WI38 (cell line): ENCODE data around the gene ANAPC7.
"Not testable (repeated sequence)": the region's sequence is repeated elsewhere in the genome, so short reads cannot be mapped to it uniquely, and the experiment has no call there.

Source experiments
- H3K4me3 ChIP-seq: 2 replicates; pipeline ENCODE4 v1.5.1; 2011; ENCODE audit warnings: low read depth, mild to moderate bottlenecking, control low read depth, low read length
- TF ChIP-seq, protein P1 (sequence below): IDR thresholded peaks from 2 replicates; pipeline ENCODE4 v1.5.1; 2012; ENCODE audit warnings: low read depth, mild to moderate bottlenecking, control low read depth, low read length

Gene ANAPC7

DNA sequence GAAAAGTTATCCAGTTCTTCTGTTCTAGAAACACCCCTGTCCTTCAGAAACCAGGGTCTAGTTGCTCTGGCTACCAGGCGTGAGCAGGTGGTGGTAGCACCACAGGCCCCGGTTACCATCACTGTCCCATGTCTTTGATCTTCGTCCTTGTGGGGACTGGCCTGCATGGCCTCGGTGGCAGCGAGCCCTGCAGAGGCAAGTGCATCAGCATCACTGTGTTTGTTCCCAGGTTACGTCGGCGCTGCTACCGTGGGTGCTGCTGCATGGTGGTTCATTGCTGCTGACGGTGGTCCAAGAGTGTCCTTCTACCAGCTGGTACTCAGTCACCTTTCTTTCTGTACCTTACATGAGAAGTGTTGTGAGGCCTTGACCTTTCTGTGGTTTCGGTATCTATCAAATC is 58.9 kb downstream of the ANAPC7 start:
- TF ChIP-seq, protein P1, sequence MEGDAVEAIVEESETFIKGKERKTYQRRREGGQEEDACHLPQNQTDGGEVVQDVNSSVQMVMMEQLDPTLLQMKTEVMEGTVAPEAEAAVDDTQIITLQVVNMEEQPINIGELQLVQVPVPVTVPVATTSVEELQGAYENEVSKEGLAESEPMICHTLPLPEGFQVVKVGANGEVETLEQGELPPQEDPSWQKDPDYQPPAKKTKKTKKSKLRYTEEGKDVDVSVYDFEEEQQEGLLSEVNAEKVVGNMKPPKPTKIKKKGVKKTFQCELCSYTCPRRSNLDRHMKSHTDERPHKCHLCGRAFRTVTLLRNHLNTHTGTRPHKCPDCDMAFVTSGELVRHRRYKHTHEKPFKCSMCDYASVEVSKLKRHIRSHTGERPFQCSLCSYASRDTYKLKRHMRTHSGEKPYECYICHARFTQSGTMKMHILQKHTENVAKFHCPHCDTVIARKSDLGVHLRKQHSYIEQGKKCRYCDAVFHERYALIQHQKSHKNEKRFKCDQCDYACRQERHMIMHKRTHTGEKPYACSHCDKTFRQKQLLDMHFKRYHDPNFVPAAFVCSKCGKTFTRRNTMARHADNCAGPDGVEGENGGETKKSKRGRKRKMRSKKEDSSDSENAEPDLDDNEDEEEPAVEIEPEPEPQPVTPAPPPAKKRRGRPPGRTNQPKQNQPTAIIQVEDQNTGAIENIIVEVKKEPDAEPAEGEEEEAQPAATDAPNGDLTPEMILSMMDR, result no peak
- no peak overlapping the region for H3K4me3 ChIP-seq

DNA sequence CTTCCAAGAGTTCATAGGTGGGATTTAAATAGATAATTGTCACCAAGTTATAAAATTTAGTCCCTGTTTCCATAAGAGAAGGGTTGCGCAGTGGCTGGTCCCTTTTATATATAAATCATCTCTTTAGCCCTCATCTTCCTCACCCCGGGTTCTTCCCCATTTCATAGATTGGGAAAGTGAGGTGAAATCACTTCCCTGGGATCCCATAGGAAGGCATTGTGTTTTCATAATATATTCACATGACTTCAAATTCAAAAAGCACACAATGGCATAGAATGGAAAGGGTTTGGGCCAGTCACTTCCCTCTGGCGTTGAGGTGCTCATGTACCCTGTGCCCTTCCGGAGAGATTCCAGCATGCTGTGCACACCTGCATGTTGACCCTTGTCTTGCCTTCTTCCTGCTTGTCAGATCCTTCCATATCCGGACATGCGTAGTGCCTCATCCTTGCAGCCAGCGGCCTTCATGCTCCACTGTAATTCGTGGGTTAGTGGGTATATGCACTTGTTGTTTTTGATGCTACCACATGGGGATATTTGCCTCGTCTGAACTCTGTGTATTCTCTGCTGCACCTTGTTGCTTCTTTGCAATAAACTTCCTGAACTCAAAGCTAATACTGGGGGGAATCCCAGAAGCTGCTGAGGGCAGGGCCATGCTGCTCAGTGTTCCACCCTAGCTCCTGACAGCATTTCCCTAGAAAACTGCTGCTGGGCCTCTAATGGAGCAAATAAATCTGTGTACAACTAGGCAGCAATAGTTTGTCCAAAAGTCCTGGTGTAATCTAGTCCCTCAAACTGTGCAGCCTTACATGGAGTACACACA is 59.6 kb downstream of the ANAPC7 start:
- TF ChIP-seq, protein P1, result no peak
- no peak overlapping the region for H3K4me3 ChIP-seq

DNA sequence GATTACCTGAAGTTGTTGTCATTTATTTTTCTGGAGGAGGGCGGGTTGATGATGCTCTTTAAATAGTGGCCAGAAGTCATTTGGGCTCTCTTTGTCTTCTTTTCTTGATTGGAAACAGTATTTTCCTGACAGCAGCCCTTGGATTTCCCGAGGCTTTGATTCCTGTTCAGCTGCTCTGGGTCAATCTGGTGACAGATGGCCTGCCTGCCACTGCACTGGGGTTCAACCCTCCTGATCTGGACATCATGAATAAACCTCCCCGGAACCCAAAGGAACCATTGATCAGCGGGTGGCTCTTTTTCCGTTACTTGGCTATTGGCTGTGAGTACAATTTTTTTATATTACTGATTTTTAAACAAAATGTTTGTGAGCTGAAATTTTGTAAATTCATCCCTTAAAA is 60.4 kb downstream of the ANAPC7 start:
- no peak overlapping the region for H3K4me3 ChIP-seq
- TF ChIP-seq, protein P1, result no peak

DNA sequence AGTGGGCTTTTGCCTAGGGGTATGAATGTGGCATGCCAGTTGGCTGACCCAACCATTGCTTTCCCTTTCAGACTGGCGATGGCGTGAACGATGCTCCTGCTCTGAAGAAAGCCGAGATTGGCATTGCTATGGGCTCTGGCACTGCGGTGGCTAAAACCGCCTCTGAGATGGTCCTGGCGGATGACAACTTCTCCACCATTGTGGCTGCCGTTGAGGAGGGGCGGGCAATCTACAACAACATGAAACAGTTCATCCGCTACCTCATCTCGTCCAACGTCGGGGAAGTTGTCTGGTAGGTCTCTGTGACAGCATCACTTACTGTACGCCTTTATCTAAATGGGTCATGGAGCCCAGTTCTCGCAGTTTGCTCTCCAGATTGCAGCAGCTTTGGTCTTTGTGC is 61.4 kb downstream of the ANAPC7 start:
- TF ChIP-seq, protein P1, result no peak
- no peak overlapping the region for H3K4me3 ChIP-seq

DNA sequence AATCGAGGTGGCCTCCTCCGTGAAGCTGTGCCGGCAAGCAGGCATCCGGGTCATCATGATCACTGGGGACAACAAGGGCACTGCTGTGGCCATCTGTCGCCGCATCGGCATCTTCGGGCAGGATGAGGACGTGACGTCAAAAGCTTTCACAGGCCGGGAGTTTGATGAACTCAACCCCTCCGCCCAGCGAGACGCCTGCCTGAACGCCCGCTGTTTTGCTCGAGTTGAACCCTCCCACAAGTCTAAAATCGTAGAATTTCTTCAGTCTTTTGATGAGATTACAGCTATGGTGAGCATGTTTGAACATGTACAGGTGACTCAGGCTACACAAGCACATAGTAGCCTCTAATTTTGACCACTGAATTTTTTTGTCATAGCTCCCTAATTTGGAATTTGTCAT is 62.8 kb downstream of the ANAPC7 start:
- TF ChIP-seq, protein P1, result no peak
- no peak overlapping the region for H3K4me3 ChIP-seq

DNA sequence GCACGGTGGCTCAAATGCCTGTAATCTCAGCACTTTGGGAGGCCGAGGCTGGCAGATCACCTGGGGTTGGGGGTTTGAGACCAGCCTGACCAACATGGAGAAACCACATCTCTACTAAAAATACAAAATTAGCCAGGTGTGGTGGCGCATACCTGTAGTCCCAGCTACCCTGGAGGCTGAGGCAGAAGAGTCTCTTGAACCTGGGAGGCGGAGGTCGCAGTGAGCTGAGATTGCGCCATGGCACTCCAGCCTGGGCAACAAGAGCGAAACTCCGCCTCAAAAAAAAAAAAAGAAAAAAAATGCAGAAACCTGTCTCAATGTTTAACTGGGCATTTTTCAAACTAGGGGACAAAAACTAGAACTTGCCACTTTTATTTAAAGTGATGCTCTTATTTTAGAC is 63.2 kb downstream of the ANAPC7 start:
- H3K4me3 ChIP-seq, result not testable (repeated sequence)

DNA sequence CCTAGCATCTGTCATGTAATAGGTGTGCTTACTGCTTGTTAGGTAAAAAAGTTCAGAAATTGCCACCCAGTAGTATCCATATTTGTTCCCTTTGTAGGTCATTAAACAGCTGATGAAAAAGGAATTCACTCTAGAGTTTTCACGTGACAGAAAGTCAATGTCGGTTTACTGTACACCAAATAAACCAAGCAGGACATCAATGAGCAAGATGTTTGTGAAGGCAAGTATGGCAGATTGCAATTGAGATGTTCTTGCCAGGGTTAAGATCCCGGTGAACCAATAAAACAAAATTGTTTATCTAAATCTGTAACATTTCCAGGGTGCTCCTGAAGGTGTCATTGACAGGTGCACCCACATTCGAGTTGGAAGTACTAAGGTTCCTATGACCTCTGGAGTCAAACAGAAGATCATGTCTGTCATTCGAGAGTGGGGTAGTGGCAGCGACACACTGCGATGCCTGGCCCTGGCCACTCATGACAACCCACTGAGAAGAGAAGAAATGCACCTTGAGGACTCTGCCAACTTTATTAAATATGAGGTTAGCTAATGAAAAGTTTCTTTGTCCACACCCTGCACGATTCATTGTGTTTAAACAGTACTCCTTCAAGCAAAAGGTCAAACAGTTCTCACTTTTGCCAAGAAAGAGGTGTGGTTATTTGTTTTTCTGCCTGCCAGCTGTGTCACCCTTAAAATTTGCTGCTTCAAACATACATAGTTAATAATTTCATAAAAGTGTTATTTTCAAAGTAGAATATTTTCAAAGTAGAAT is 64.1 kb downstream of the ANAPC7 start:
- no peak overlapping the region for H3K4me3 ChIP-seq
- TF ChIP-seq, protein P1, result no peak
